Neuronal stem cell (in vitro differentiated cells): Measurements from ENCODE around the gene SIL1.
A peak's percentile ranks its signal among the peaks of the same experiment; 100 is the strongest.

Source experiments
- DNase-seq: peaks from one replicate; pipeline ENCODE4 v3.0.0-alpha.2; 2013; ENCODE audit warnings: low spot score
- H2AFZ ChIP-seq: one replicate; pipeline ENCODE4 v1.6.1; 2013; ENCODE audit warnings: mild to moderate bottlenecking, low read length, inconsistent platforms
- H2AK5ac ChIP-seq: 2 replicates; pipeline ENCODE4 v1.6.1; 2013; ENCODE audit warnings: low read depth, mild to moderate bottlenecking, inconsistent platforms, low read length, moderate library complexity, mixed read lengths
- H2BK120ac ChIP-seq: 2 replicates; pipeline ENCODE4 v1.6.1; 2013; ENCODE audit warnings: low read depth, mild to moderate bottlenecking, inconsistent platforms, low read length, moderate library complexity, mixed read lengths
- H2BK12ac ChIP-seq: one replicate; pipeline ENCODE4 v1.6.1; 2013; ENCODE audit warnings: low read length, inconsistent platforms
- H2BK15ac ChIP-seq: 2 replicates; pipeline ENCODE4 v1.6.1; 2013; ENCODE audit warnings: mild to moderate bottlenecking, low read length, inconsistent platforms, mixed read lengths
- H2BK5ac ChIP-seq: one replicate; pipeline ENCODE4 v1.6.1; 2013; ENCODE audit warnings: inconsistent platforms, mild to moderate bottlenecking, low read length, moderate library complexity
- H3K14ac ChIP-seq: one replicate; pipeline ENCODE4 v1.6.1; 2013; ENCODE audit warnings: low read length, inconsistent platforms
- H3K18ac ChIP-seq: 2 replicates; pipeline ENCODE4 v1.6.1; 2013; ENCODE audit warnings: low read length, inconsistent platforms
- H3K23ac ChIP-seq: 2 replicates; pipeline ENCODE4 v1.6.1; 2013; ENCODE audit warnings: low read depth, mild to moderate bottlenecking, mixed read lengths, low read length, inconsistent platforms; ENCODE audit not compliant: poor library complexity
- H3K27ac ChIP-seq: replicated peaks from 3 replicates; pipeline ENCODE4 v1.5.1; 2013; ENCODE audit warnings: low read length, inconsistent platforms
- H3K27me3 ChIP-seq, 3 experiments: 2 replicates each; pipeline ENCODE4 v1.6.1; 2013; ENCODE audit warnings: low read length in 3 of 3, mild to moderate bottlenecking in 2 of 3, inconsistent platforms in 1 of 3, low read depth in 1 of 3, mixed read lengths in 1 of 3, moderate library complexity in 1 of 3; ENCODE audit not compliant: control insufficient read depth in 3 of 3, insufficient read depth in 3 of 3
- H3K36me3 ChIP-seq, 2 donors: replicated peaks in 1 of 2; 2 replicates each; pipeline ENCODE4 v1.6.1; 2013; ENCODE audit warnings: low read length in 2 of 2; ENCODE audit not compliant: control insufficient read depth in 2 of 2, insufficient read depth in 2 of 2
- H3K4ac ChIP-seq: 2 replicates; pipeline ENCODE4 v1.6.1; 2013; ENCODE audit warnings: inconsistent platforms, mild to moderate bottlenecking, low read length, moderate library complexity
- H3K4me1 ChIP-seq, 2 donors: 1 replicate in 1 of 2; 2 replicates in 1 of 2; pipeline ENCODE4 v1.6.1; 2013; ENCODE audit warnings: low read length in 2 of 2, low read depth in 1 of 2; ENCODE audit not compliant: control insufficient read depth in 2 of 2, insufficient read depth in 1 of 2
- H3K4me2 ChIP-seq: one replicate; pipeline ENCODE4 v1.6.1; 2013; ENCODE audit warnings: mild to moderate bottlenecking, low read length, inconsistent platforms; ENCODE audit not compliant: insufficient read depth, poor library complexity, severe bottlenecking
- H3K4me3 ChIP-seq, 2 donors: 2 replicates each; pipeline ENCODE4 v1.5.1; 2013; ENCODE audit warnings: low read length in 2 of 2, mild to moderate bottlenecking in 2 of 2, inconsistent platforms in 1 of 2, moderate library complexity in 1 of 2
- H3K79me1 ChIP-seq: one replicate; pipeline ENCODE4 v1.6.1; 2013; ENCODE audit warnings: low read depth, mild to moderate bottlenecking, inconsistent platforms, low read length, moderate library complexity
- H3K9ac ChIP-seq: one replicate; pipeline ENCODE4 v1.6.1; 2013; ENCODE audit warnings: mild to moderate bottlenecking, low read depth, low read length, inconsistent platforms; ENCODE audit not compliant: poor library complexity
- H3K9me3 ChIP-seq, 2 donors: replicated peaks in 1 of 2; 2 replicates each; pipeline versions ENCODE3 to v1.6.1; 2013; ENCODE audit warnings: low read length in 2 of 2, mild to moderate bottlenecking in 2 of 2, inconsistent platforms in 1 of 2, low read depth in 1 of 2, mixed read lengths in 1 of 2, moderate library complexity in 1 of 2; ENCODE audit not compliant: control insufficient read depth in 2 of 2, insufficient read depth in 1 of 2
- H4K8ac ChIP-seq: one replicate; pipeline ENCODE4 v1.6.1; 2013; ENCODE audit warnings: low read depth, mild to moderate bottlenecking, inconsistent platforms, low read length, moderate library complexity
- H4K91ac ChIP-seq: one replicate; pipeline ENCODE4 v1.6.1; 2013; ENCODE audit warnings: low read length, low read depth, mild to moderate bottlenecking, inconsistent platforms; ENCODE audit not compliant: poor library complexity
- WGBS, 2 donors: extraction: QIAGEN DNeasy Blood & Tissue Kit; methylation state at CpG; one replicate each; pipeline ENCODE4 v1.1.7; 2013; ENCODE audit warnings: missing lambda C conversion rate in 2 of 2, mixed read lengths in 1 of 2; ENCODE audit not compliant: insufficient read length in 2 of 2, insufficient replicate concordance in 1 of 2; ENCODE audit errors: extremely low coverage in 2 of 2; 5-methylcytosine and 5-hydroxymethylcytosine counted together

SIL1 gene

GRCh38 chr5:139131062-139131461 lies 67.1 kb downstream of the SIL1 start:
- Histone ChIP-seq H2AK5ac (no peak overlapping the region), H2BK15ac (no peak overlapping the region), H3K79me1 (no peaks in the 10 kb centered on the region), H3K9ac (no peak overlapping the region), H3K18ac (peak overlapping the region; percentile 1), H3K23ac (no peak overlapping the region), H3K4ac (no peak overlapping the region), H2BK120ac (no peak overlapping the region), H2BK12ac (no peak overlapping the region), H2AFZ (peak overlapping the region; percentile 69), H4K91ac (no peak overlapping the region), H3K9me3 (no peaks in the 10 kb centered on the region), H3K14ac (no peak overlapping the region), H3K4me2 (no peak overlapping the region), H4K8ac (no peak overlapping the region), H3K4me3 (no peak overlapping the region), H2BK5ac (no peak overlapping the region), H3K27ac (no peak overlapping the region), H3K27me3 (no peaks in the 10 kb centered on the region), H3K36me3 (peaks cover 0 to 3% of the 10 kb centered on the region in 2 donors), H3K4me1 (peaks cover 10 to 22% of the 10 kb centered on the region in 2 donors)
- WGBS, 2 donors: no CpG with 5 or more reads among the region's 3 CpGs
- DNase-seq: no peak

DNA sequence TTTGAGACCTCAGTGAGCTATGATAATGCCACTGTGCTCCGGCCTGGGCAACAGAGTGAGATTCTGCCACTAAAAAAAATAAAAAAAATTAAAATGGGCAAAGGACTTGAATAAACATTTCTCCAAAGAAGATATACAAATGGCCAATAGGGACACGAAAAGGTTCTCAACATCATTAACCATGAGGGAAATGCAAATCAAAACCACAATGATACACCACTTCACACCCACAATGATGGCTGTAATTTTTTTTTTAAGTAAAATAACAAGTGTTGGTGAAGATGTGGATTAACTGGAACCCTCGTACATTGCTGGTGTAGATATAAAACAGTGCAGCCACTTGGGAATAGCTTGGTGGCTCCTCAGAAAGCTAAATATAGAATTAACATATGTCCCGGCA lies 68.0 kb downstream of the SIL1 start:
- Histone ChIP-seq H2AK5ac (no peak overlapping the region), H3K4me1 (peaks cover 10 to 22% of the 10 kb centered on the region in 2 donors), H2BK12ac (no peak overlapping the region), H2BK120ac (no peak overlapping the region), H2BK5ac (no peak overlapping the region), H4K8ac (no peak overlapping the region), H3K9ac (no peak overlapping the region), H3K4ac (no peak overlapping the region), H3K14ac (no peak overlapping the region), H3K9me3 (no peaks in the 10 kb centered on the region), H3K27ac (no peak overlapping the region), H4K91ac (no peak overlapping the region), H2AFZ (no peak overlapping the region), H3K36me3 (peaks cover 0 to 3% of the 10 kb centered on the region in 2 donors), H3K18ac (no peak overlapping the region), H3K4me2 (no peak overlapping the region), H3K27me3 (no peaks in the 10 kb centered on the region), H2BK15ac (no peak overlapping the region), H3K79me1 (no peaks in the 10 kb centered on the region), H3K23ac (no peak overlapping the region), H3K4me3 (no peak overlapping the region)
- no peak for DNase-seq
- no CpG with 5 or more reads among the region's 4 CpGs for WGBS, 2 donors

- Histone ChIP-seq H3K27ac (no peak overlapping the region), H2BK5ac (no peak overlapping the region), H3K23ac (no peak overlapping the region), H3K4ac (no peak overlapping the region), H3K27me3 (no peaks in the 10 kb centered on the region), H3K4me3 (no peak overlapping the region), H3K9ac (no peak overlapping the region), H3K79me1 (no peaks in the 10 kb centered on the region), H3K4me1 (peaks cover 7 to 8% of the 10 kb centered on the region in 2 donors), H4K91ac (no peak overlapping the region), H3K9me3 (no peaks in the 10 kb centered on the region), H2AFZ (no peak overlapping the region), H2BK12ac (no peak overlapping the region), H3K36me3 (peaks cover 0 to 10% of the 10 kb centered on the region in 2 donors), H3K18ac (no peak overlapping the region), H2BK120ac (no peak overlapping the region), H4K8ac (no peak overlapping the region), H3K4me2 (no peak overlapping the region), H3K14ac (no peak overlapping the region), H2BK15ac (no peak overlapping the region), H2AK5ac (no peak overlapping the region)
- WGBS, 2 donors: no CpG with 5 or more reads among the region's 3 CpGs
- DNase-seq: no peak
Measured at GRCh38 chr5:139126711-139127111, 71.5 kb downstream of the SIL1 start.

DNA sequence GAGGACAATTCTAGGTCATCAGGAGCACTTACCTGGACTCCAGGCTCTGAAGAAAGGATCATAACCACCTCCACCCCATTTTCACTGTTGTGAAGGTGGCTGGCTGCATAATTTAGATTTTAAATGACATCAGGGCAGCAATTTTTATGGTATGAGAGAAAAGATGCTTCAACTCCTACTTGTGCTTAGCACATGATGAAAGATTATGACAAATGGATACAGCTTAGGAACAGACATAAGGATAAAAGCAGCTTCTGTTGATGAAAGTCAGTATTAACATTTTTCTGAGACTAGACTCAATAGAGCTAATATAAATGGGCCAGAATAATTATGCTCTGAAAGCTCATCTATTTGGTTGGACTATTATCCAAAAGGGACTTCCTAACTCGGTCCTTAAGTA lies 72.2 kb downstream of the SIL1 start:
- peaks cover 0 to 10% of the 10 kb centered on the region in 2 donors for H3K36me3 ChIP-seq
- no peak overlapping the region for H3K4ac ChIP-seq
- no peak overlapping the region for H2BK5ac ChIP-seq
- no peak overlapping the region for H2AFZ ChIP-seq
- H3K14ac ChIP-seq: no peak overlapping the region
- WGBS, 2 donors: no CpG with 5 or more reads among the region's 1 CpG
- no peaks in the 10 kb centered on the region for H3K27me3 ChIP-seq
- DNase-seq: no peak
- H2BK12ac ChIP-seq: no peak overlapping the region
- H2BK120ac ChIP-seq: no peak overlapping the region
- no peak overlapping the region for H3K27ac ChIP-seq
- no peaks in the 10 kb centered on the region for H3K79me1 ChIP-seq
- no peak overlapping the region for H3K18ac ChIP-seq
- no peak overlapping the region for H3K4me3 ChIP-seq
- peaks cover 0 to 1% of the 10 kb centered on the region in 2 donors for H3K4me1 ChIP-seq
- H4K91ac ChIP-seq: no peak overlapping the region
- no peak overlapping the region for H2AK5ac ChIP-seq
- H3K9ac ChIP-seq: peak overlapping the region; percentile 14
- H3K4me2 ChIP-seq: no peak overlapping the region
- no peaks in the 10 kb centered on the region for H3K9me3 ChIP-seq
- H2BK15ac ChIP-seq: no peak overlapping the region
- no peak overlapping the region for H4K8ac ChIP-seq
- no peak overlapping the region for H3K23ac ChIP-seq
